ENCODE results near the gene UNC5CL. TPM values are rescaled to one million over a fixed set of nuclear protein-coding genes. Genes with fewer than 3 reads are reported as not detected.

Gene UNC5CL
- total RNA-seq, 1 experiment from 2014 or later: 4.5 TPM

- TF ChIP-seq CDX4 (CRISPR knock-in tag; IDR thresholded peaks at IDR 0.05; ENCODE audit: borderline replicate concordance) (no peak), FOXJ3 (CRISPR knock-in tag; IDR thresholded peaks at IDR 0.05; ENCODE audit: borderline replicate concordance) (no peak), FOXK1 (CRISPR knock-in tag; IDR thresholded peaks at IDR 0.05) (no peak), MYBL2 (CRISPR knock-in tag; IDR thresholded peaks at IDR 0.05) (no peak), NR1H2 (CRISPR knock-in tag; IDR thresholded peaks at IDR 0.05) (no peak), PREB (CRISPR knock-in tag; IDR thresholded peaks at IDR 0.05; ENCODE audit: borderline replicate concordance) (no peak), EMX1 (CRISPR knock-in tag; IDR thresholded peaks at IDR 0.05) (no peak), E2F5 (CRISPR knock-in tag; IDR thresholded peaks at IDR 0.05) (no peak)
Observed at GRCh38 chr6:41073968-41074691, 35.1 kb upstream of the UNC5CL start (continued).

- peak overlapping the region; percentile 92 for H3K27ac Mint-ChIP-seq
- ATAC-seq: peak; percentile 4
- H3K9me3 Mint-ChIP-seq: no peaks in the 10 kb centered on the region
- peaks cover 12% of the 10 kb centered on the region for H3K36me3 Mint-ChIP-seq
- H3K4me1 Mint-ChIP-seq: peaks cover 40% of the 10 kb centered on the region
- H3K4me3 Mint-ChIP-seq: peak overlapping the region; percentile 85
- TF ChIP-seq CTCF (IDR thresholded peaks at IDR 0.05): peak; percentile 54
- TF ChIP-seq E2F5 (CRISPR knock-in tag; IDR thresholded peaks at IDR 0.05): 0 out of 2 replicates have a peak, but pooled peaks have one; percentile 48
- no peak for TF ChIP-seq NFYB (CRISPR knock-in tag; conservative IDR thresholded peaks at IDR 0.05; ENCODE audit: low read depth)
- TF ChIP-seq JUN (CRISPR knock-in tag; IDR thresholded peaks at IDR 0.05): peak; percentile 71; the same call in 1 of the 2 replicates
- 0 out of 2 replicates have a peak, but pooled peaks have one; percentile 47 for TF ChIP-seq TCF7 (CRISPR knock-in tag; IDR thresholded peaks at IDR 0.05; ENCODE audit: low read depth)
- TF ChIP-seq FOXK1 (CRISPR knock-in tag; IDR thresholded peaks at IDR 0.05): 0 out of 2 replicates have a peak, but pooled peaks have one; percentile 24
- peak; percentile 59 for TF ChIP-seq ZNF423 (CRISPR knock-in tag; IDR thresholded peaks at IDR 0.05)
- no peak for TF ChIP-seq PREB (CRISPR knock-in tag; IDR thresholded peaks at IDR 0.05; ENCODE audit: borderline replicate concordance)
- peak; percentile 64; the same call in 1 of the 2 replicates for TF ChIP-seq SP1 (CRISPR knock-in tag; conservative IDR thresholded peaks at IDR 0.05)
- peak; percentile 64; the same call in 1 of the 2 replicates for TF ChIP-seq ZNF219 (CRISPR knock-in tag; IDR thresholded peaks at IDR 0.05; ENCODE audit: borderline replicate concordance)
- TF ChIP-seq HMGXB4 (CRISPR knock-in tag; IDR thresholded peaks at IDR 0.05): peak; percentile 51; the same call in 1 of the 2 replicates
- TF ChIP-seq IRF2 (CRISPR knock-in tag; IDR thresholded peaks at IDR 0.05; ENCODE audit: borderline replicate concordance, low read depth): no peak
- TF ChIP-seq PRRX2 (CRISPR knock-in tag; IDR thresholded peaks at IDR 0.05): 0 out of 2 replicates have a peak, but pooled peaks have one; percentile 20
- TF ChIP-seq TEAD1 (CRISPR knock-in tag; IDR thresholded peaks at IDR 0.05): peak; percentile 39; the same call in 1 of the 2 replicates
- TF ChIP-seq NFE2L1 (CRISPR knock-in tag; IDR thresholded peaks at IDR 0.05): peak; percentile 43; the same call in 1 of the 2 replicates
- TF ChIP-seq FOXP1 (CRISPR knock-in tag; IDR thresholded peaks at IDR 0.05; ENCODE audit: borderline replicate concordance): 0 out of 2 replicates have a peak, but pooled peaks have one; percentile 46
- peak; percentile 82 for DNase-seq (ENCODE audit: low spot score)
- ChIA-PET POLR2A (interaction anchor here (0.8 kb wide), 2 partner anchors 28 to 275 kb away, joined by 3 read pairs; no protein-coding TSS in a partner anchor), CTCF (interaction anchor here (0.8 to 3.0 kb wide), 5 partner anchors 11 to 119 kb away, joined by 3 to 12 read pairs (median 5); partner anchors contain the start of gene UNC5CL)
- no peaks in the 10 kb centered on the region for H3K27me3 Mint-ChIP-seq (ENCODE audit: low read depth)
Observed at GRCh38 chr6:41073203-41073967, 34.4 kb upstream of the UNC5CL start.

Data from WTC11 (cell line).